ENCODE results near the gene UBE2J2. TPM values are rescaled to one million over a fixed set of nuclear protein-coding genes. Genes with fewer than 3 reads are reported as not detected.
"Not testable (repeated sequence)": the region's sequence is repeated elsewhere in the genome, so short reads cannot be mapped to it uniquely, and the experiment has no call there.

UBE2J2 gene
- total RNA-seq: 26.9 TPM

DNA sequence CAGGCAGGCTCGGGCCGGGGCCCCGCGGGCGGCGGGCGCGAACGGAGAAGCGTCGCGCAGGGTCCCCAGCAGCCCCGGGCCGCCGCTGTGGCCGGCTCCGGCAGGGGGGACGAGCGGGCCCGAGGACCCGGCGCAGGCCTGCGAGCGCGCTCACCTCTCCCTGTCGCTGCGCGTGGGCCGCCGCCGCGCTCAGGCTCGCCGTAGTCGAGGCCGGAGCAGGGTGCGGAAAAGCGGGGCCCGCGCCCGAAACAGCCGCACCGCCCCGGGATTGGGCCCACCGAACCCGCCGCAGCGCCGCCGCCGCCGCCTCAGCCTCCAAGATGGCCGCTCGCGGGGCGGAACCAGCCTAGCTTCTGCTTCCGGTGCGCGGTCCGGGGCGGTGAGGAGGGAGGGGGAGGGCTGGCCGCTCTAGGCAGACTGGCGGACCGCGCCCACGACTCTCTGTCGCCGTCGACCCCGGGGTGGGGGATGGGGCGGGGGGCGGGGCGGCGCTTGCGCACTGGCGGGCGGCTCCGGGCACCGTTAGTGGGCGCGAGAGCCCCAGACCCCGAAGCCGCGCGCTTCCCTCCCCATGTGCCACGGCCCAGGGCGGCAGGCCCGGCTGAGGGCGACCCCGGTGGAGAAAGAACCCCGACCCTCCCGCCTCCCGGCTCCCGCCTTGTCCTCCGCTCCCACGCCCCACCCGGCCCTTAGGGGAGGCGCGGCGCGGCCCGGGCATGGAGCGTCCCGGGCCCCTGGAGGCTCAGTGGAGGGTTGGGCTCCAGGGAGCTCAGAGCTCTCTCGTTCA, at the start of gene UBE2J2:
TSS of gene UBE2J2 (minus strand) at position 343 of the 787 bp plus-strand sequence. CDS start 5,862 bp downstream, outside the sequence.
- no peaks in the 10 kb centered on the region for H3K27me3 ChIP-seq (ENCODE audit: insufficient read depth, low read length)

DNA sequence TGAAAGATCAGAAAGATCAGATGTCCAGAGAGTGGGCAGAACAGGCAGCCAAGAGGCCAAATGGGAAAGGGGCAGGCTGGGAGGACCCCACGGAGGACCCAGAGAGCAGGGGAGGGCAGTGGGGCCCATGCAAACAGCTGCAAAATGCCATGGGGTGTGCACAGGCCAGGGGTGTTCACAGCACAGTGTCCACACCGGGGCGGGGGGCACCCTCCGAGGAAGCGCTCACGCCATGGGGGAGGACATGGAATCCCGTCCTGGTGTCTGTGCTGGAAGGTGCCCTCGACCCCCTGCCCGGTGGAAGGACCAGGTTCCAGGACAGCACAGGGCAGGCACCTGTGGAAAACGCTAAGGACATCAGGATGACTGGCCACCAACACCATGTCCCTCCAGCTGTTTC, 49.3 kb upstream of the UBE2J2 start:
- Histone ChIP-seq H3K4me3 (ENCODE audit: low read length) (no peak overlapping the region), H3K9me3 (ENCODE audit: low read depth, low read length) (no peaks in the 10 kb centered on the region), H3K4me1 (ENCODE audit: insufficient read depth, low read length) (peaks cover 27% of the 10 kb centered on the region), H3K27me3 (ENCODE audit: insufficient read depth, low read length) (no peaks in the 10 kb centered on the region)

More for the DNA sequence above, at the start of gene UBE2J2:
- Histone ChIP-seq H3K4me1 (ENCODE audit: insufficient read depth, low read length) (peaks cover 42% of the 10 kb centered on the region), H3K4me3 (ENCODE audit: low read length) (peak within 1 kb of the TSS; percentile 92), H3K9me3 (ENCODE audit: low read depth, low read length) (no peaks in the 10 kb centered on the region)

DNA sequence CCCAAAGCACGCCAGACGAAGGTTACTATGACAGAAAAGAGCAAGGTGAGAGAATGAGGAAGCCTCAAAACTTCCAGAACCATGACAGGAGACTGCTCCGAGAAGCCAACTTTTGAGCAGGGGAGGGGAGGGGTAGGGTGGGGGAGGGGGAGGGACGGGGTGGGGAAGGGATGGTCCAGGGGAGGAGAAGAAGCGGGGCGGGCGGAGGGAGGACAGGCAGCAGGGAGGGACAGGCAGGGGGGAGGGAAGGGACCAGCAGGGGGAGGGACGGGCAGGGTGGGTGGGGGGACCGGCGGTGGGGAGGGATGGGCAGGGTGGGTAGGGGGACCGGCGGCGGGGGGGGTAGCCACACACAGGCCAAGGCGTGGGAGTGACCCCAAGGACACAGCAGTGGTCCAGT, 48.8 kb upstream of the UBE2J2 start:
- Histone ChIP-seq H3K4me1 (ENCODE audit: insufficient read depth, low read length) (peaks cover 27% of the 10 kb centered on the region), H3K4me3 (ENCODE audit: low read length) (no peak overlapping the region), H3K27me3 (ENCODE audit: insufficient read depth, low read length) (no peaks in the 10 kb centered on the region), H3K9me3 (ENCODE audit: low read depth, low read length) (no peaks in the 10 kb centered on the region)

GRCh38 chr1:1321477-1321876, 47.8 kb upstream of the UBE2J2 start:
- H3K4me1 ChIP-seq (ENCODE audit: insufficient read depth, low read length): peaks cover 27% of the 10 kb centered on the region
- H3K9me3 ChIP-seq (ENCODE audit: low read depth, low read length): no peaks in the 10 kb centered on the region
- no peak overlapping the region for H3K4me3 ChIP-seq (ENCODE audit: low read length)
- no peaks in the 10 kb centered on the region for H3K27me3 ChIP-seq (ENCODE audit: insufficient read depth, low read length)

GRCh38 chr1:1320666-1321448, 47.2 kb upstream of the UBE2J2 start:
- Histone ChIP-seq H3K4me3 (ENCODE audit: low read length) (no peak overlapping the region), H3K27me3 (ENCODE audit: insufficient read depth, low read length) (no peaks in the 10 kb centered on the region), H3K9me3 (ENCODE audit: low read depth, low read length) (no peaks in the 10 kb centered on the region)

GRCh38 chr1:1319646-1319941, 45.9 kb upstream of the UBE2J2 start:
- no peaks in the 10 kb centered on the region for H3K27me3 ChIP-seq (ENCODE audit: insufficient read depth, low read length)
- no peak overlapping the region for H3K4me3 ChIP-seq (ENCODE audit: low read length)
- peaks cover 12% of the 10 kb centered on the region for H3K4me1 ChIP-seq (ENCODE audit: insufficient read depth, low read length)
- H3K9me3 ChIP-seq (ENCODE audit: low read depth, low read length): no peaks in the 10 kb centered on the region

More at GRCh38 chr1:1320666-1321448, 47.2 kb upstream of the UBE2J2 start:
- peaks cover 22% of the 10 kb centered on the region for H3K4me1 ChIP-seq (ENCODE audit: insufficient read depth, low read length)

DNA sequence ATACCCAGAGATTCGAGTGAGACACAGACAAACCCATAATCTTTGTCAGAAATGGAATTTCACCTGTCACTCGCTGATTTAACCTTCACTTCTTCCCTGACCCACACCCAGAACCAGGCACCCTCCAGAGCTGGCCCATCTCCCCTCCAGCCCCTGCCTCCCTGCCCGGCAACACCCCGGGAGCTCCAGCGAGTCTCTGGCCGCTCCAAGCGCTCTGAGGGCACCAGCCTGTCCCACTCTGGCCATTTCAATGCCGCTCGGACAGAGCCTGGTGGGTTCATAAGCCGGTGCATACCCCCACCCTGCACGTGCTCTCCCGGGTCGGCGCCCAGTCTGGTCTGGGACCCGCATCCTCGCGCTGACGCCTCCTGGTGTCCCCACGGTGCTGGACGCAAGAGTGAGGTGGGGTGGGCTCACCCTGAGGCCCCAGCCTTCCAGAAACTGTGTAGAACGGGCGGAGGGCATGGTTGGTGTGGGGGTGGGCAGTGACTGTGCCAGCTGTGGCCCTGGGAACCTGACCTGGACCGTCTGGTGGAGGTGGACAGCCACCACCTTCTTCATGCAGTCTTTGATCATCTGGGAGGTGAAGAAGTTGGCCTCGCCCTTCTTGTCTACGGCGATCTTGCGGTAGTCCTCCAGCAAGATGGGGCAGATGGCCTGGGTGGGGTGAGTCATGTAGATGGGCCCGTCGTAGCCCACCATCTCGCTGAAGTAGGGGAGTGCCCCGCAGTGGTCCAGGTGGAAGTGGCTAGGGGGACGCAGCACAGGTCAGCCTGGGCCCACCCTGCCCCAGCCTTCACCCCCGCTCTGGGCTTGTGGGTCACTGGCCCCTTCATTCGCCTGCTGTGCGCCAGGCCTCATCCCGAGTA, 45.4 kb upstream of the UBE2J2 start:
- H3K4me3 ChIP-seq (ENCODE audit: low read length): no peak overlapping the region
- no peaks in the 10 kb centered on the region for H3K27me3 ChIP-seq (ENCODE audit: insufficient read depth, low read length)
- peaks cover 12% of the 10 kb centered on the region for H3K4me1 ChIP-seq (ENCODE audit: insufficient read depth, low read length)
- no peaks in the 10 kb centered on the region for H3K9me3 ChIP-seq (ENCODE audit: low read depth, low read length)

DNA sequence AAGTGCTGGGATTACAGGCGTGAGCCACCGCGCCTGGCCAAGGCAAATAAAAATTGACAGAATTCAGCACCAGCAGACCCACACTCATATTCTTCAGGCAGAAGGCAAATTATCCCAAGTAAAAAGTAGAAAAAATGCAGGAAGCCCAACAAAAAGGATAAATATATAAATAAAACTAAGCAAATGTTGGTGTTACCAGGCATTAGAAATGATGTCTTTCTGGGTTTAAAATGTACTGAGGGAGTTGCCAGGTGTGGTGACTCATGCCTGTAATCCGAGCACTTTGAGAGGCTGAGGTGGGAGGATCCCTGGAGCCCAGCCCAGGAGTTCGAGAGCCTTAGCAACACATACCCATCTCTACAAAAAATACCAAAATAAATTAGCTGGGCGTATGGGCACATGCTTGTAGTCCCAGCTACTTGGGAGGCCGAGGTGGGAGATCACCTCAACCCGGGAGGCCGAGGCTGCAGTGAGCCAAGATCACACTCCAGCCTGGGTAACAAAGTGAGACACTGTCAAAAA, 44.5 kb upstream of the UBE2J2 start:
- no peaks in the 10 kb centered on the region for H3K9me3 ChIP-seq (ENCODE audit: low read depth, low read length)
- no peaks in the 10 kb centered on the region for H3K27me3 ChIP-seq (ENCODE audit: insufficient read depth, low read length)
- H3K4me3 ChIP-seq (ENCODE audit: low read length): no peak overlapping the region
- H3K4me1 ChIP-seq (ENCODE audit: insufficient read depth, low read length): peaks cover 8% of the 10 kb centered on the region

- H3K27me3 ChIP-seq (ENCODE audit: insufficient read depth, low read length): no peaks in the 10 kb centered on the region
- H3K4me1 ChIP-seq (ENCODE audit: insufficient read depth, low read length): peaks cover 4% of the 10 kb centered on the region
- no peak overlapping the region for H3K4me3 ChIP-seq (ENCODE audit: low read length)
- no peaks in the 10 kb centered on the region for H3K9me3 ChIP-seq (ENCODE audit: low read depth, low read length)
Measured at GRCh38 chr1:1317420-1317819, 43.8 kb upstream of the UBE2J2 start.

- not testable (repeated sequence) for H3K4me1 ChIP-seq (ENCODE audit: insufficient read depth, low read length); H3K4me3 ChIP-seq (ENCODE audit: low read length); H3K9me3 ChIP-seq (ENCODE audit: low read depth, low read length); H3K27me3 ChIP-seq (ENCODE audit: insufficient read depth, low read length)
Measured at GRCh38 chr1:1316199-1316598, 42.5 kb upstream of the UBE2J2 start.

GRCh38 chr1:1315435-1315954, 41.8 kb upstream of the UBE2J2 start:
- H3K4me3 ChIP-seq (ENCODE audit: low read length): no peak overlapping the region
- no peaks in the 10 kb centered on the region for H3K4me1 ChIP-seq (ENCODE audit: insufficient read depth, low read length)
- no peaks in the 10 kb centered on the region for H3K27me3 ChIP-seq (ENCODE audit: insufficient read depth, low read length)
- no peaks in the 10 kb centered on the region for H3K9me3 ChIP-seq (ENCODE audit: low read depth, low read length)

DNA sequence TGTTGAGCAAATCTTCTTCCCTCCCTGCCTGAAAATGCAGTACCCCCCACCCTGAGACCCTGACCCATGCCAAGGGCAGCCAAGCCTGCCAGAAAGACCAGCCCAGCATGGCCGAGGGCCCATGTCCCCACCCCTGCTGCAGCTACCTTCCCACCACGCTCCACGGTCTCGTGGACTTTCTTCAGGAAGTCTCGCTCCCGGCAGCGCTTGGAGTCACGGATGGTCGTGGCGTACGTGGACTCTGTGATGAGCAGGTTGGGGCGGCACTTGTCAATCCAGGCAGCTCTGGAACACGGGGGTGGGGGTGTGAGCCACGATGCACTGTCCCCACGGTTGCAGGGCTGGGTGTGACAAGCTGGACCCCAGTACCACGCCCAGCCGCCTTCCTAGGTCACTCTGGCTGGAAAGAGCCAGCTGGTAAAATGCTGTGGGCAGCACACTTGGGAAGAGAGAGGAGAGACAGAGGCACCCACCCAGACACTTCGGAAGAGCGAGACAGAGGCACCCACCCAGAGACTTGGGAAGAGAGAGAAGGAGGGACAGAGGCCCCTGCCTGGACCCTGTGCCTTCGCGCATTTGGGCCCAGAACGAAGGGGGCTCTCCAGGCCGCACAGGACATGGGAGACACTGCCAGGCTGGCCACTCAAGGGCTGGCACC, 41.2 kb upstream of the UBE2J2 start:
- peaks cover 4% of the 10 kb centered on the region for H3K4me1 ChIP-seq (ENCODE audit: insufficient read depth, low read length)
- no peaks in the 10 kb centered on the region for H3K27me3 ChIP-seq (ENCODE audit: insufficient read depth, low read length)
- no peak overlapping the region for H3K4me3 ChIP-seq (ENCODE audit: low read length)
- no peaks in the 10 kb centered on the region for H3K9me3 ChIP-seq (ENCODE audit: low read depth, low read length)

GRCh38 chr1:1314237-1314586, 40.6 kb upstream of the UBE2J2 start:
- H3K9me3 ChIP-seq (ENCODE audit: low read depth, low read length): no peaks in the 10 kb centered on the region
- peaks cover 10% of the 10 kb centered on the region for H3K4me1 ChIP-seq (ENCODE audit: insufficient read depth, low read length)
- H3K27me3 ChIP-seq (ENCODE audit: insufficient read depth, low read length): no peaks in the 10 kb centered on the region
- no peak overlapping the region for H3K4me3 ChIP-seq (ENCODE audit: low read length)

DNA sequence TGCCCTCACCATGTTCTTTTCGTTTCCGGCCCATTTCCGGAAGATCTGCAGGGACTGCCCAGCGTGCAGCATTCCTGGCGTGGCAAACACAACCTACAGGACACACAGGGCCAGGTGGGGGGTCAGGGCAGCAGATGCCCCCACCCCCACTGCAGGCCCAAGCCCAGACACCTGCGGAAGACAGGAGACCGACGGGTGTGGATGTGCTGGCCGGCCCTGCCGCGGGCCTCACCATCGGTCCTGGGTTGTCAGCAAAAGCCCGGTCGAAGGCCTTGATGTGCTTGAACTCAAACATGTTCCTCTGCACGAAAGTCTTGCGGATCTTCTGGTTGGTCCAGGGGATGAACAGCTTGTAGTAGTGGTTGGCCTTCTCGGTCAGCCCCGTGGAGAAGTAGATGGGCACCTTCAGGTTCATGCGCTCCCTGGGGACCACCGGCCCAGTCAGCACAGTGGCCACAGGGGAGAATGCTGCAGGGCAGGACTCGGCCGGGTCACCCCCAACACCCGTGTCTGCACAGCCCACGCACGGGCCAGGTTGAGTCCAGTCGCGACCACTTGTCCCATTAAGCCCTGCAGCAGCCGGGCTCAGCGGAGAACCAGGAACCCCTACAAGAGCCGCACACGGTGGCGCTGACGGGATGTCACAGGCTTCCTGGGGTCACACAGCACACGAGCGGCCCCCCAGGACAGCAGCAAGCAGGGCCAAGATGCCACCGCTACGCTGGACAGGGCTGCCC, 40.0 kb upstream of the UBE2J2 start:
- no peaks in the 10 kb centered on the region for H3K9me3 ChIP-seq (ENCODE audit: low read depth, low read length)
- H3K4me1 ChIP-seq (ENCODE audit: insufficient read depth, low read length): peaks cover 14% of the 10 kb centered on the region
- H3K27me3 ChIP-seq (ENCODE audit: insufficient read depth, low read length): no peaks in the 10 kb centered on the region
- H3K4me3 ChIP-seq (ENCODE audit: low read length): no peak overlapping the region
